Measurements from ENCODE around the gene STMN1.

STMN1 gene

DNA sequence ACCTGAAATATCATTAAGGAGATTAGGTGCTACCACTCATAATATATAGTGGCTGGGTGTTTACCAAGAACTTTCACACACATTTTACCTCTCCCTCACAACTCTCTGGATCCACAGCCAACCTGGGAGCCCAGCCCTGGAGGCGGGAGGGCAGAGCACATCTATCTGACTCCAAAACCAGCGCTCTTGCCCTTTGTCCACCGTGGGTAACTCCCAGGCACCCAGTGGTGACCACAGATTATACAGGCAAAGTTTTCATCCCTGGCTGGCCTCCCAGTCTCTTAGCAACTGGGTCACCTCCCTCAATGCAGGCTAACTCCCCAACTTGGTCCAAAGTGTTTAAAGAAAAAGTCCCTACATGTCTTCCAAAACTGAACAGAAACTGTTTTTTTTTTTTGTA is 33.1 kb downstream of the STMN1 start:
- no peaks in the 10 kb centered on the region for H3K9me3 Mint-ChIP-seq
- H3K27ac Mint-ChIP-seq: no peak overlapping the region
- no peaks in the 10 kb centered on the region for H3K36me3 Mint-ChIP-seq (ENCODE audit: low read depth)
- no peak overlapping the region for H3K4me3 Mint-ChIP-seq
- H3K27me3 Mint-ChIP-seq: peaks cover 7% of the 10 kb centered on the region
- H3K4me1 Mint-ChIP-seq (ENCODE audit: low read depth): peaks cover 23% of the 10 kb centered on the region

DNA sequence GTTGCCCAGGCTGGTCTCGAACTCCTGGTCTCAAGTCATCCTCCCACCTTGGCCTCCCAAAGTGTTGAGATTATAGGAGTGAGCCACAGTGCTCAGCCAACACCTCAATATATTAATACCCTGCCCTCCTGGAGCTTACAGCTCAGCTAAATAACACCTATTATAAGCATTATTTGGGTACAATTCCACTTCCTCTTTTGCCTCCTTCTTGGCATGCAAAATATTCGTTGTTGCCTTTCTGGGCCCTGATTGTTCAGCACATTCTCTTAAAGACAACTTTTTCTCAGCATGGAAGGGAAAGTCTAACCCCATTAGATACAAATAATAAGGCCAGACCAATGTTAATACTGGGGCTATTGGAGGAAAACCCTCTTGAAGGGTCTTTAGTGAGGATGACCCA is 33.5 kb downstream of the STMN1 start:
- Mint-ChIP-seq H3K4me1 (ENCODE audit: low read depth) (peaks cover 23% of the 10 kb centered on the region), H3K4me3 (no peak overlapping the region), H3K9me3 (no peaks in the 10 kb centered on the region), H3K27ac (no peak overlapping the region), H3K36me3 (ENCODE audit: low read depth) (no peaks in the 10 kb centered on the region), H3K27me3 (peaks cover 7% of the 10 kb centered on the region)

DNA sequence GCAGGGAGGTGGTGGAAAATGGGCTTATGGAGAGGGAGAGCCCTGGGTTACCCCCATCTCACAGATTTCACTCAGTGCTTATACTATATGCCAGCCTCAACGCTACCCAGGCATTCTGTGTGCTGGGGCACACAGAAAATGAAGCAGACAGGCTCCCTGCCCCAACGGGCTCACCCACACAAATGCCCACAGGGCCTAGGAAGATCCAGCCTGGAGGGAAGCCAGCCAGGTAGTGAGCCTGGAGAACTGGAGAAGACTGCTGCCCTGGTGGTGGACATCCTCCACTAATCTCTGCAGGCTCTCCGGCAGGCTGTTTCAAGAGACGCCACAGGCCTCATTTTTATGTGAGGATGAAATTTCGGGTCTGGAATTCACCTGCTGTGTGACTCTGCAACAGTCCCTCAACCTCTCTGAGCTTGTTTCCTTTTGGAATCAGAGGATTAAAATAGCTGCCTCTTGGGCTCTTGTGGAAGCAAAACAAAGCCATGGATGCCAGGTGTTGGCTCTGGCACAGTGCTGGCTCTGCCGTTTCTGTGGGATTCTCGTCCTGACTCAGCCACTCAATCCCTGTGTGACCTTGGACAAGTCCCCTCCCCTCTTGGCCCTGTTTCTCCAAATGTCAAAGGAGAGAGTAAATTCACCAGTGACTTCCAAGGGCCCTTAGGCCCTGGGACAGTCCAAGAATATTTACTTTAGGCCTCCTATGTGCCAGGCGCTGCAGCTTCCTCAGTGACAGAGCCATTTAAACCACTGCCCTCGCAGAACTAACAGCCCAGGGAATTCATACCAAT is 34.3 kb downstream of the STMN1 start:
- Mint-ChIP-seq H3K27me3 (peaks cover 7% of the 10 kb centered on the region), H3K4me1 (ENCODE audit: low read depth) (peaks cover 23% of the 10 kb centered on the region), H3K36me3 (ENCODE audit: low read depth) (no peaks in the 10 kb centered on the region), H3K9me3 (no peaks in the 10 kb centered on the region), H3K4me3 (no peak overlapping the region), H3K27ac (no peak overlapping the region)

DNA sequence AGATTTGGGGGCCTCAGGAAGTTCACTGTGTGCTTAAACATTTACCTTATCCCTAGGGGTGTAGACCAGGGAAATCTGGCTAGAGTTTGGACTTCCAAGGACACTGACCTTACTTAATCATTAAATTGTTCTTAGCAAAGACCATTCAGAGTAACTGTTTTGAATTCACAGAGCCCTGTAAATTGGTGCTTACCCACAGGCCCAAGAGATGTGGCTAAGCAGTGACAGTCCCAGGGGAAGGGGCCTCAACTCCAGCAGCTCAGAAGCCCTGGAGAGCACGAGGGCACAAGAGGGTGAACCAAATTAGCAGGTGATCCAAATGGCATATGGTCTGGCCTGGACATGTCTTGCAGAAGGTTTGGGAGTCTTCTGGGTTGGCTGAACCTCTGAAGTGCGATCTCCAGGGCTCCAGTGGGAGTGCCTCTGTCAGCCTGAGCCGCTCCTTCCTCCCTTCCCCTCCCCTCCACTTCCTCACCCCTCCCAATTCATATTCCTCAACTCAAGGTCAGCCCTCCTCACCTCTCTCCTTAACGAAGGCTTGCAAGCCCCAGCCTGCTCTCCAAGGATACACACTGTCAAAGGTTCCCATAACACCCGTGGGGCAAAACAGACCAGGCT is 35.0 kb downstream of the STMN1 start:
- Mint-ChIP-seq H3K36me3 (ENCODE audit: low read depth) (no peaks in the 10 kb centered on the region), H3K27ac (no peak overlapping the region), H3K4me1 (ENCODE audit: low read depth) (peaks cover 20% of the 10 kb centered on the region), H3K4me3 (no peak overlapping the region), H3K9me3 (no peaks in the 10 kb centered on the region), H3K27me3 (peaks cover 2% of the 10 kb centered on the region)

DNA sequence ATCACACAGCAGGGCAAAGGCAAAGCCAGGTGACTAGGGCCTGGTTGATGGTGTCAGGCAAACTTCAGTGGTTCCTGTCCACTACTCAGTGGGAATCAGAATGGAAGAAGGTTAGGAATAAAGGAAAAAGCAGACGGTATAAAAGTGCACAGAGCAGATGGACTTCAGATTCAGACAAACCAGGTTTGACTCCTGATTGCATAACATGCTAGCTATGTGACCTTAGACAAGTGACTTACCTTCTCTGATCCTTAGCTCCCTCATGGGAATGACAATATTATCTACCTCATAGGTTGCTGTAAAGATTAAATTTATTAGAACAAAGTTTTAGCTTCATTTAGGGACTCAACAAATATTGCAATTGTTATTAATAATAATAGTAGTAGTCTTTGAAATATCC is 35.6 kb downstream of the STMN1 start:
- Mint-ChIP-seq H3K4me3 (no peak overlapping the region), H3K4me1 (ENCODE audit: low read depth) (peaks cover 17% of the 10 kb centered on the region), H3K27me3 (no peaks in the 10 kb centered on the region), H3K27ac (no peak overlapping the region), H3K36me3 (ENCODE audit: low read depth) (no peaks in the 10 kb centered on the region), H3K9me3 (no peaks in the 10 kb centered on the region)

DNA sequence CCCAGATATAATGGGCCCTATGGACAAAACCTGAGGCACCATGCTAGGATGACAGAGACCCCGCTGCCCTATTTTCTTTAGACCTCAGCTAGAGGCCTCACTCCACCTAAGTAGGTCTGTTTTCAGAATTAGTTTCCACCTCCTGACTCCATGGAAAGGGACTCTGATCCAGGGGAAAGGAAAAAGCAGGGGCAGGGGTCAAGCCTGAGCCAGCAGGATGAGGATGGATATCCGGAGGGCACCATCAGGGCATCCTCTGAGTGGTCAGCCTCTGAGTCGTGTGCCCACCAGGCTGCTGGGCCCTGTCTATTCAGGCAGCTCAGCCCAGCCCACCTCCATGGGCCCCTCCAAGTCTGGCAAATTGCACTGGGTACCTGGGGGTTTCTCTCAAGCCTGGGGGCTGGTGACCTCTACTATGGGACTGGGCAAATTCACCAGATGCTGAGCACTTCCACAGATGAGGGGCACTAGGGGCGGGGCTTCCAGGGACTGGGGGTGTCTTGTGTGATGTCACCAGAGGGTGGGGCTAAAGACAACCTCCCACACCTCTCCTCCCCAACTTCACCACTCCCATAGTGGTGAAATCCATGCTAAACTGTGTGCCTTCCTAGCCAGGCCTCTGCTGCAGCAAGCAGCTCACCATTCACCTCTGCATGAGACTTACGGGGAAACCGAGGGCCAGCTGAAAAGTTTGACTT is 36.2 kb downstream of the STMN1 start:
- H3K9me3 Mint-ChIP-seq: no peaks in the 10 kb centered on the region
- H3K27ac Mint-ChIP-seq: no peak overlapping the region
- no peaks in the 10 kb centered on the region for H3K27me3 Mint-ChIP-seq
- H3K36me3 Mint-ChIP-seq (ENCODE audit: low read depth): no peaks in the 10 kb centered on the region
- H3K4me1 Mint-ChIP-seq (ENCODE audit: low read depth): peaks cover 16% of the 10 kb centered on the region
- H3K4me3 Mint-ChIP-seq: no peak overlapping the region

DNA sequence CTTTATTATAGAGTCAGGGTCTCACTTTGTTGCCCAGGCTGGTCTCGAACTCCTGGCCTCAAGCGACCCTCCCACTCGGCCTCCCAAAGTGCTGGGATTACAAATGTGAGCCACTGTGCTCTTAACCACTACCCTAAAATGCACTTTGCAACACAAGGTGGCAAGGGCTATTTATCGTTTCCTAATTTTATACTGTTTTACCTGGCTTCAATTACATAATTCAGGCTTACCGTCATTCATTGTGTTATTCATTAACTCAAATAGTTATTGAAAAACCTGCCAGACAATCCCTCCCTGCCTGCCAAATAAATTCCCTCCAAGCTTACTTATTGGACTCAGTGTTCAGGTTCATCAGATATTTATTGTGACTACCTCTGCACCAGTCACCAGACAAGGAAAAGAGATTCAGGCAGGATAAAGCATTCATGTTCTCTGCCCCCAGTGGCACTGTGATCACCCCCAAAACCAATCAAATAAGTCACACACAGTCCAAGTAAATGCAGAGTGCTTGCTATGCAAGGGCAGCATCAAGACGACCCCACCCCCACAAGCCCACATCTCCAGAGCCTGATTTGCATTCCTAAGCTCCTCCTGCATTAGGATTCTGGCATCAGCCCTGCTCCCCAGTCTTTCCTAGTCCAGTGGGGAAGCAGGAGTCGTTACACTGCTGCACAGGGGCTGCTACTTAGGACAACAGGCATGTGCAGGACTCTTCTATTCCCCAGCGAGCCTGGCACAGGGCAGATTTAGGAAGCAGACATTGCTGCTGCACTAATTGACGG is 38.8 kb downstream of the STMN1 start:
- Mint-ChIP-seq H3K4me3 (no peak overlapping the region), H3K27me3 (no peaks in the 10 kb centered on the region), H3K27ac (no peak overlapping the region), H3K36me3 (ENCODE audit: low read depth) (peaks cover 5% of the 10 kb centered on the region), H3K4me1 (ENCODE audit: low read depth) (no peaks in the 10 kb centered on the region), H3K9me3 (no peaks in the 10 kb centered on the region)

DNA sequence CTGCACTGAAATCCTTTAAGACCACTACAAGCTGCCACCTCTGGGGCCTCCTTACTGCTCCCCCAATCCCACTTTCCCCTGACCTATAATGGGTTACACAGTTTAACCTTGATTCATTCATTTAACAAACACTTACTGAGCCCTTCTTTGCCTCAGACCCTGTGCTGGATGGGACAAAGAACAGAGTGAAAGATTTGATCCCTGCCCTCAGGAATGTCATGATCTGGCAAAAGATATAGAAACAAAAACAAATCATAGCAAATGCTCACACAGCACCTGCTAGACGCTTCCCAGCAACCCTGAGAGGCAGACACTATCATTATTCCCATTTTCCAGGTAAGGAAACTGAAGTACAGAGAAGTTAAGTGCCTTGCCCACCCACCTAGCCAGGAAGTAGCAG is 39.9 kb downstream of the STMN1 start:
- Mint-ChIP-seq H3K27me3 (no peaks in the 10 kb centered on the region), H3K27ac (no peak overlapping the region), H3K36me3 (ENCODE audit: low read depth) (peaks cover 5% of the 10 kb centered on the region), H3K4me3 (no peak overlapping the region), H3K4me1 (ENCODE audit: low read depth) (peaks cover 4% of the 10 kb centered on the region), H3K9me3 (no peaks in the 10 kb centered on the region)

DNA sequence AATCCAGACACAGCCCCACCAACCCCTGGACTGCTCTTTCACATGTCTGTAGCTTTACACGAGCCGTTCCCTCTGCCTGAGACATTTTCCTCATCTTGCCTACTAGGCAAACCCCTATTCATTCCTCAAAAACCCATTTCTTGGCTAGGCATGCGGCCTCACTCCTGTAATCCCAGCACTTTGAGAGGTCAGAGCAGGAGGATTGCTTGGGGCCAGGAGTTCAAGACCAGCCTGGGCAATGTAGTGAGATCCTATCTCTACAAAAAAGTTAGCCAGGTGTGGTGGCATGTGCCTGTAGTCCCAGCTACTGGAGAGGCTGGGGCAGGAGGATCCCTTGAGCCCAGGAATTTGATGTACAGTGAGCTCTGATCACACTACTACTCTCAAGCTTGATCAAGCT is 41.8 kb downstream of the STMN1 start:
- H3K4me3 Mint-ChIP-seq: no peak overlapping the region
- peaks cover 5% of the 10 kb centered on the region for H3K36me3 Mint-ChIP-seq (ENCODE audit: low read depth)
- H3K27ac Mint-ChIP-seq: no peak overlapping the region
- peaks cover 13% of the 10 kb centered on the region for H3K4me1 Mint-ChIP-seq (ENCODE audit: low read depth)
- H3K27me3 Mint-ChIP-seq: no peaks in the 10 kb centered on the region
- H3K9me3 Mint-ChIP-seq: no peaks in the 10 kb centered on the region

DNA sequence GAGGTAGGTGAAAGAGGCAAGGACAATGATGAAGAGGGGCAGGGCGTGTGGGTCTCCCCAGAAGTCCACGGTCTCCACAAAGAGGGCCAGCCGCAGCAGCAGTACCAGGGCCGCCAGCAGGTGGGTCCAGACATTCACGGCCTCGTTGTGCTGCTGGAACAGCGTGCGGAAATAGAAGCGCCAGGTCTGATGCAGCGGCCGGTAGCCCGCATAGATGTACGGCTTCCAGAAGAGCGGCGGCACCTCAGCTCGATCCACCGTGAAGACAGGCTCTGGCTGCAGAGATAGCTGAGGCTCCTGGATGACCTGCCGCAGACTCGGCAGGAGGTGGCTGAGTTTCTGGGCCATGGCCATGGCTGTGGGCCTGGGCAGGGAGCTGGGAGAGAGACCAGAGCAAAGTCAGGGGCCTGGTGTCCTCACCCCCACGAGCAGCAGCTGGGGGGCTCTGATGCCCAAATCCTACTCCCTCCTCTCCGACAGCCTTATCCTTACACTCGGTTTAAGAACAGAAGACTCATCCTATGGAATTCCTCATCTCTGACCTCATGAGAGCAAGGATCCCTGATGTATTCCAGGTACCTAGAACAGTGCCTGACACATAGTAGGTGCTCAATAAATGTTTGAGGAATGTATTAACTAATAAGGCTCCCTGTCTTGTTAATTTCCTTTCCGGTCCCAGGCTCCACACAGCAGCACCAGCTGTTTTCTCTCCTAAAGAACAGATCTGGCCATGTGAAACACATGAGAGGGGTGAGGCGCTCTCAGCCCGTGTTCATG is 42.5 kb downstream of the STMN1 start:
- no peak overlapping the region for H3K4me3 Mint-ChIP-seq
- H3K4me1 Mint-ChIP-seq (ENCODE audit: low read depth): peaks cover 16% of the 10 kb centered on the region
- H3K27me3 Mint-ChIP-seq: no peaks in the 10 kb centered on the region
- no peaks in the 10 kb centered on the region for H3K9me3 Mint-ChIP-seq
- H3K27ac Mint-ChIP-seq: no peak overlapping the region
- H3K36me3 Mint-ChIP-seq (ENCODE audit: low read depth): peaks cover 5% of the 10 kb centered on the region

DNA sequence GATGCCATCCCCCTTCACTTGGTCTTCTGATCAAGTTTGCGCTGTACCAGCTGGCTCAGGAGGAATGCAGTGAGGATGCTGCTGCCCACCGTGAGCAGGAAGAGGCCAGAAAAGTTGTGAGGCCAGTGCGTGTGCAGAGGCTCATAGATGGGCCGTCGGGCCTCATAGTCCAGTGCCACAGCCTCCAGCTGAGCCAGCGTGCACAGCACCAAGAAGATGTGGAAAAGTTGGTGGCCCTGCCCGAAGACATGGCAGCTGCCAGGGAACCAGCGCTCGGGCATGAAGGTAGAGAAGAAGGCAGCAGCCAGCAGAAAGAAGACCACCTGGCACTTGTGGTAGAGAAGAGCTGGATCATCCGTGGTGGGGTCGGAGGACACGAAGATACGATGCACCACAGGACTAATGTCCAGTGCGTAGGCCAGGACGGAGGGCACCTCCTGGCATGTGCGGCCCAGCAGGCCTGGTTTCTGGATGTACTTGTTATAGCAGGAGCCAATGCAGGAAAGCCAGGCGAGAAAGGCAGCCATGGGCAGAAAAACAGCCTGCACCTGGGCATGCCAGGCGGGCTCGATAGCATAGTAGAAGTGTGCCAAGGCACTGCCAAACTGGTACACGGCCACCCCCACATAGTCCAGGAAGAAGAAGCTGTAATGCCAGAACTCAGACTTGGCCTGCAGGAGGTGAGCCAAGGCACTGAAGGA is 43.3 kb downstream of the STMN1 start:
- Mint-ChIP-seq H3K27me3 (no peaks in the 10 kb centered on the region), H3K4me3 (no peak overlapping the region), H3K9me3 (no peaks in the 10 kb centered on the region), H3K27ac (no peak overlapping the region), H3K4me1 (ENCODE audit: low read depth) (peaks cover 21% of the 10 kb centered on the region), H3K36me3 (ENCODE audit: low read depth) (peaks cover 5% of the 10 kb centered on the region)

DNA sequence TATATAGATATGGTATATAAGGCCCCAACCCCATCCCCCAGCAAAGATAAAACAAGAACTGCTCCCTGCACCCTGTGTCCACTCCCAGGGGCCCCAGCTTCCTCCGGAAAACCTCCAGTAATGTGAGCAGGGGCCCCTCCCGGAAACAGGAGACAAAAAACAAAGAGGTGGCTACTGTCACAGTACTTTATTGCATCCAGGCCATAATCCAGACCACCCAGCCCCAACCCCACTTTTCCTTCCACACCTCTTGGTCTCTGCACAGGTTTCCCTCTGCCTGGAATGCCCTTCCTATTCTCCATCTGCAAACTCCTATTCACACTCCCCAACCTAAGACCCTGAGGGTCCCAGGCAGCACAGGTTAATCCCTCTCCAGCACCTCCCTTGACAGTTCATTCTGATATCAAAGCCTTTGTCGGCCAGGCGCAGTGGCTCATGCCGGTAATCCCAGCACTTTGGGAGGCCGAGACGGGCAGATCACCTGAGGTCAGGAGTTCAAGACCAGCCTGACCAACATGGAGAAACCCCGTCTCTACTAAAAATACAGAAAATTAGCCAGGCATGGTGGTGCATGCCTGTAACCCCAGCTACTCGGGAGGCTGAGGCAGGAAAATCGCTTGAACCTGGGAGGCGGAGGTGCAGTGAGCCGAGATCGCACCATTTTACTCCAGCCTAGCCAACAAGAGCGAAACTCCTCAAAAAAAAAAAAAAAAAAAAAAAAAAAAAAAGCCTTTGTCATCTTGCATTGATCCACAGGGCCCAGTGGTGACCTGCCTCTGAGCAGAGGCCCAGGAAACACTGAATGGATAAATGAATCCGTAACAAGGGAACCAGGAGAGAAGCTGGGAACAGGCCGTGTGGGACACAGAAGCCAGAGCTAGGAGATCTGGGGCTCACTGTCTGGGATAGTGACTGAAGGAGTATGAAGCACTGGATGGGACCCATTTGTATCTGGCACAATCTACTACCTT is 44.6 kb downstream of the STMN1 start:
- Mint-ChIP-seq H3K4me1 (ENCODE audit: low read depth) (peaks cover 21% of the 10 kb centered on the region), H3K27ac (peak overlapping the region; percentile 16), H3K9me3 (no peaks in the 10 kb centered on the region), H3K4me3 (peak overlapping the region; percentile 32), H3K36me3 (ENCODE audit: low read depth) (peaks cover 7% of the 10 kb centered on the region), H3K27me3 (no peaks in the 10 kb centered on the region)
